WI38 (cell line): Measurements from ENCODE around the gene SREBF1.

Source experiments
- H3K4me3 ChIP-seq: 2 replicates; pipeline ENCODE4 v1.5.1; 2011; ENCODE audit warnings: low read depth, mild to moderate bottlenecking, control low read depth, low read length
- CTCF ChIP-seq: IDR thresholded peaks from 2 replicates; pipeline ENCODE4 v1.5.1; 2012; ENCODE audit warnings: low read depth, mild to moderate bottlenecking, control low read depth, low read length

Gene SREBF1

GRCh38 chr17:17845046-17845775 lies 8.4 kb upstream of the SREBF1 start:
- no peak for TF ChIP-seq CTCF
- H3K4me3 ChIP-seq: no peak overlapping the region

DNA sequence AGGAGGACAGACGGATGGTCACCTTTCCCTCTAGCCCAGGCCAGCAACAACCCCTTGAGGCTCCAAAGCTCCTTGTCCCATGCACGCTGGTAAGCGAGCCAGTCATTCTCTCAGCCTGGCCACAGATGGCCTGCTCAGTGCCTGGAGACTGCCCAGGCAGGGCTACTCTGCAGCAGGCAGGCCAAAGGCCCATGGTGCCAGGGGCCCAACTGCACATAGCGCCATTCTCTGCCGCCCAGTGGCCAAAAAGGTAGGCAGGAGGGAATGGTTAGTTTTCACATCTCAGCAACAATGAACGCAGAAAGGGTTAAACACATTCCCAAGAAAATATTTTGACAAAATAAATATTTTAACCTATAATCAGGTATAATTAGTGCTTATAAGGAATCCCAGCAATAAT lies 7.7 kb upstream of the SREBF1 start:
- H3K4me3 ChIP-seq: no peak overlapping the region
- no peak for TF ChIP-seq CTCF

- H3K4me3 ChIP-seq: no peak overlapping the region
- no peak for TF ChIP-seq CTCF
These were observed 7.3 kb upstream of the SREBF1 start for GRCh38 chr17:17844079-17844478.

DNA sequence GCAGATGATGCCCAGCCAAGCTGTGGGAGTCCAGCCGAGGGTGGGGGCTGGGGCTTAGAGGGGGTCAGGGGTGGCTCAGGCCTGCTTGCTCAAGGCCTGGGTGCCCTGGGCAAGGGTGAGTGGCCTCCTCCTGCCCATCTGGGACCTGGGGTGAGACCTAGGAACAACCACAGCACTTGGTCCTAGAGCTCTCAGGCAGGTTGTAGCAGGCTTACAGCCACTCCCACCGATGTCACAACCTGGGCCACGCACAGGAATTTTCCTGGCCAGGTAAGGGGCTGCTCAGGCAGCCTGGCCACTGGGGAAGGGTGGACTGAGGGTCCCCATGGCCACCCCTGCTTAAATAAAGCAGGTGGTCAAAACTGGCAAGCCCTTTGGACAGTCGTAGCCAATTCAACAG lies 6.3 kb upstream of the SREBF1 start:
- H3K4me3 ChIP-seq: no peak overlapping the region
- TF ChIP-seq CTCF: no peak

DNA sequence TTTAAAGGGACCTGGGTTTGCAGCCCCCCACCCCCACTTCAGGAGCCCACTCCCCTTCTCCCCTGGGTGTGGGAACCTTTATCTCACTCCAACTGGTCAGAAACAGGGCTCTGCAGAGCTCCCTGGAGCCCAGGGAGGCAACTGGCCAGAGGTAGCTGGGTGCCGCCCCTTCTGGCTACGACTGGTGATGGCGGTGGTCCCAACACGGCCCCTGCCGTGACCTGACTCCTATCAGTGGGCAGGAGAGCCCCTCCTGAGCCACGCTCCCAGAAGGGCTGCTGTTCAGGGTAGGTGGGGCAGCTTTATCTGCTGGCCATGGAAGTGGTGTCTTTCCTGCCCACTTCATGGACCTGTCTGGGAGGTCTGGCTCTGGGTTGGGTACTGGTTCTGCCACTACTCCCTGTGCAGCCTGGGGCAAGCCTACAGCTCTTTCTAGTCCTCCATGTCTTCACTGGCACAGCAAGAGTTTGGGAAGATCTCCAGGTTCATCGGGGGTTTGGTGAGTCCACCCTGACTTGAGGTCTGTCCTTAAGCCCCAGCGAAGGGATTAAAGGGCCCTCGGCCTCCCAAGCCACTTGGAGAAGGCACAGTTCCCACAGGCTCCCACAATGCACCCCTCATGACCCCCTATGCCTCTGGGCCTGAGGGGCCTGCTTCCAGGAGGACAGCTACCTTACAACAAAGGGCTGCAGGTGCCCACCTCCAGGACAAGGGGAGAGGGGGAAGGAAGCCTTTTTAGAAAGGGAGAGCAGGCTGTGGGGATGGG lies 5.5 kb upstream of the SREBF1 start:
- no peak overlapping the region for H3K4me3 ChIP-seq
- TF ChIP-seq CTCF: no peak

GRCh38 chr17:17841601-17842025 lies 4.8 kb upstream of the SREBF1 start:
- no peak overlapping the region for H3K4me3 ChIP-seq
- TF ChIP-seq CTCF: no peak

DNA sequence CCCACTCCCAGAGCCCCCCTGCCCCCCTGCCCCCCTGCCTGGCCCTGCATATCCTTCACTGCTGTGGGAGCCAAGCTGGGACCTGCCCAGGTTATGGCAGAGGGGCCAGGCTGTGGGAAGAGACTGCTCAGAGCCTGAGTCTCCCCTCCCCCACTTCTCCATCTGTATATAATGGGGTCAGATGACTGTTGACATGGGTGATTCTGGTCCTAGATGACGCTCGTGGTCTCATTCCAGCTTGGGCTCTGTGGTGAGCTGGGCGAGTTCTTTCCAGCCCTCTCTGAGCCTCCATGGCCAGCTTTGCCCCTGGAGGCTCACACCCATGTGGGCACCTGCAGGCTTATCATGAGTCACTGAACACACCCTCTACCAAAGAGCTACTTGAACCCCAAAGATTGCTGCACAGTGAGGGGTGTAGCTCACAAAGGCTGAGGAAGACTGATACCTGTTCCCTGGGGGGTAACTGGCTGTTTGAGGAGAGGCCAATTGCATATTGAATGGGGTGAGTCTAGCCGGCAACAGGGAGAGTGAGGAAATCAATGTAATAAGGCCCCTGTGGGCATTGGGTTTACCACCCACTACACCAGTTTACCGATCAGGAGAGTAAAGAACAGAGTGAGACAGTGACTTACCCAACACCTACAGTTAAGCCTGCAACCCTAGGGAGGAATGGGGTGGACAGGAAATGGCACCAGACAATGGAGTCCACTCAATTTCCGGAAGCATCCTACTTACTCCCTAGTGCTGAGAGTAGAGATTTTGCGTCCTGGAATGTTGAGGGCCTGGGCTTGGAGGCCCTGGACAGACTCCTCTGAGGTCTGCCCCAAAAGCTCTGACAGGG lies 4.2 kb upstream of the SREBF1 start:
- no peak overlapping the region; the same call in 1 of the 2 replicates for H3K4me3 ChIP-seq
- TF ChIP-seq CTCF: no peak
